H9 (cell line): ENCODE measurements around the gene A2ML1. TPM values are rescaled to one million over a fixed set of nuclear protein-coding genes. Genes with fewer than 3 reads are reported as not detected.

Experiments
- DNase-seq: peaks from one replicate; pipeline ENCODE4 v3.0.0-alpha.2; 2017
- H2AFZ ChIP-seq: one replicate; pipeline ENCODE4 v1.6.1; 2013; ENCODE audit warnings: mild to moderate bottlenecking, low read length, control low read depth, moderate library complexity
- H2AK5ac ChIP-seq: 2 replicates; pipeline ENCODE4 v1.6.1; 2013; ENCODE audit warnings: low read length, control low read depth, mixed read lengths; ENCODE audit not compliant: insufficient read length
- H2BK120ac ChIP-seq: one replicate; pipeline ENCODE4 v1.6.1; 2013; ENCODE audit warnings: low read depth, mild to moderate bottlenecking, low read length, control low read depth, inconsistent platforms; ENCODE audit not compliant: poor library complexity, severe bottlenecking
- H2BK12ac ChIP-seq: 2 replicates; pipeline ENCODE4 v1.6.1; 2013; ENCODE audit warnings: low read length, control low read depth, mixed read lengths, low read depth; ENCODE audit not compliant: insufficient read length
- H2BK15ac ChIP-seq: 2 replicates; pipeline ENCODE4 v1.6.1; 2013; ENCODE audit warnings: low read depth, low read length, control low read depth
- H2BK20ac ChIP-seq: one replicate; pipeline ENCODE4 v1.6.1; 2013; ENCODE audit warnings: low read depth, mild to moderate bottlenecking, low read length, control low read depth, inconsistent platforms; ENCODE audit not compliant: poor library complexity, severe bottlenecking
- H2BK5ac ChIP-seq: 2 replicates; pipeline ENCODE4 v1.6.1; 2013; ENCODE audit warnings: low read length, control low read depth, mixed read lengths; ENCODE audit not compliant: insufficient read length
- H3K14ac ChIP-seq: 2 replicates; pipeline ENCODE4 v1.6.1; 2013; ENCODE audit warnings: low read length, control low read depth; ENCODE audit not compliant: insufficient read depth
- H3K18ac ChIP-seq: 2 replicates; pipeline ENCODE4 v1.6.1; 2013; ENCODE audit warnings: low read depth, mild to moderate bottlenecking, mixed read lengths, low read length, control low read depth; ENCODE audit not compliant: insufficient read length
- H3K23ac ChIP-seq: 2 replicates; pipeline ENCODE4 v1.6.1; 2013; ENCODE audit warnings: low read length, control low read depth, mixed read lengths, low read depth; ENCODE audit not compliant: insufficient read length
- H3K23me2 ChIP-seq: 2 replicates; pipeline ENCODE4 v1.6.1; 2013; ENCODE audit warnings: low read depth, mild to moderate bottlenecking, mixed read lengths, low read length, control low read depth; ENCODE audit not compliant: insufficient read length, poor library complexity, severe bottlenecking
- H3K27ac ChIP-seq: 2 replicates; pipeline ENCODE4 v1.5.1; 2013; ENCODE audit warnings: low read length, control low read depth, mixed read lengths, low read depth; ENCODE audit not compliant: insufficient read length
- H3K27me3 ChIP-seq: 2 replicates; pipeline ENCODE4 v1.6.1; 2013; ENCODE audit warnings: low read length, control low read depth, inconsistent platforms; ENCODE audit not compliant: insufficient read depth
- H3K4ac ChIP-seq: 2 replicates; pipeline ENCODE4 v1.6.1; 2013; ENCODE audit warnings: low read depth, mild to moderate bottlenecking, control low read depth, inconsistent platforms, low read length, moderate library complexity
- H3K4me1 ChIP-seq: 2 replicates; pipeline ENCODE4 v1.6.1; 2013; ENCODE audit warnings: low read length, control low read depth, inconsistent platforms; ENCODE audit not compliant: insufficient read depth
- H3K4me2 ChIP-seq: 2 replicates; pipeline ENCODE4 v1.6.1; 2013; ENCODE audit warnings: low read length, control low read depth, mixed read lengths; ENCODE audit not compliant: insufficient read length, insufficient read depth
- H3K56ac ChIP-seq: 2 replicates; pipeline ENCODE4 v1.6.1; 2013; ENCODE audit warnings: low read depth, mild to moderate bottlenecking, mixed read lengths, low read length, control low read depth; ENCODE audit not compliant: insufficient read length
- H3K79me1 ChIP-seq: 2 replicates; pipeline ENCODE4 v1.6.1; 2013; ENCODE audit warnings: low read depth, mild to moderate bottlenecking, moderate library complexity, low read length, control low read depth, inconsistent platforms; ENCODE audit not compliant: insufficient read depth, poor library complexity, severe bottlenecking
- H3K79me2 ChIP-seq: 2 replicates; pipeline ENCODE4 v1.6.1; 2013; ENCODE audit warnings: low read length, control low read depth, inconsistent platforms; ENCODE audit not compliant: insufficient read depth
- H3K9ac ChIP-seq: 2 replicates; pipeline ENCODE4 v1.6.1; 2013; ENCODE audit warnings: low read length, control low read depth, mixed read lengths; ENCODE audit not compliant: insufficient read length; ENCODE audit errors: extremely low read depth
- H3K9me3 ChIP-seq: one replicate; pipeline ENCODE4 v1.6.1; 2013; ENCODE audit warnings: low read depth, low read length, inconsistent platforms; ENCODE audit not compliant: control insufficient read depth
- H3T11ph ChIP-seq: one replicate; pipeline ENCODE4 v1.6.1; 2013; ENCODE audit warnings: mild to moderate bottlenecking, low read length, control low read depth, inconsistent platforms
- H4K20me1 ChIP-seq: one replicate; pipeline ENCODE4 v1.6.1; 2013; ENCODE audit not compliant: control insufficient read depth, insufficient read length, insufficient read depth
- H4K5ac ChIP-seq: 2 replicates; pipeline ENCODE4 v1.6.1; 2013; ENCODE audit warnings: low read depth, mild to moderate bottlenecking, mixed read lengths, low read length, control low read depth; ENCODE audit not compliant: insufficient read length
- H4K8ac ChIP-seq: replicated peaks from 2 replicates; pipeline ENCODE4 v1.6.1; 2013; ENCODE audit warnings: low read length, control low read depth, mixed read lengths, low read depth; ENCODE audit not compliant: insufficient read length
- H4K91ac ChIP-seq: 2 replicates; pipeline ENCODE4 v1.6.1; 2013; ENCODE audit warnings: low read depth, mild to moderate bottlenecking, moderate library complexity, mixed read lengths, low read length, control low read depth; ENCODE audit not compliant: insufficient read length
- H3K27ac Mint-ChIP-seq, 3 experiments: 2 replicates in 2 of 3; 3 replicates in 1 of 3; pipeline ENCODE4 v1.8.0; 2020 to 2021; ENCODE audit warnings: mixed read lengths in 3 of 3, mild to moderate bottlenecking in 1 of 3, moderate library complexity in 1 of 3
- H3K27me3 Mint-ChIP-seq: 2 replicates; pipeline ENCODE4 v1.8.0; 2021; ENCODE audit warnings: low read depth, mild to moderate bottlenecking, moderate library complexity, mixed read lengths
- H3K36me3 Mint-ChIP-seq, 3 experiments: 2 replicates in 2 of 3; 3 replicates in 1 of 3; pipeline ENCODE4 v1.8.0; 2020 to 2021; ENCODE audit warnings: low read depth in 3 of 3, mixed read lengths in 3 of 3; ENCODE audit not compliant: insufficient read depth in 1 of 3
- H3K4me1 Mint-ChIP-seq, 2 experiments: 2 replicates each; pipeline ENCODE4 v1.8.0; 2020; ENCODE audit warnings: mixed read lengths in 2 of 2
- H3K4me3 Mint-ChIP-seq, 2 experiments: 2 replicates in 1 of 2; 3 replicates in 1 of 2; pipeline ENCODE4 v1.8.0; 2020 to 2021; ENCODE audit warnings: mild to moderate bottlenecking in 2 of 2, mixed read lengths in 2 of 2, moderate library complexity in 1 of 2
- H3K9me3 Mint-ChIP-seq, 2 experiments: 2 replicates in 1 of 2; 3 replicates in 1 of 2; pipeline ENCODE4 v1.8.0; 2020; ENCODE audit warnings: mild to moderate bottlenecking in 2 of 2, mixed read lengths in 2 of 2, moderate library complexity in 1 of 2
- WGBS: extraction: QIAGEN DNeasy Blood & Tissue Kit; methylation state at CpG from one replicate; pipeline ENCODE4 v1.1.7; 2013; ENCODE audit warnings: missing lambda C conversion rate, low lambda C conversion rate, mixed read lengths; ENCODE audit not compliant: insufficient read length; ENCODE audit errors: extremely low coverage; 5-methylcytosine and 5-hydroxymethylcytosine counted together
- total RNA-seq: library from RNA; stranded (reverse); gene quantifications from 2 replicates; pipeline ENCODE4 v1.2.1, GENCODE V29; 2021
- TF ChIP-seq, protein P1 (sequence below): fragments of 200-600 bp; sonication (generic); conservative IDR thresholded peaks from 3 replicates; pipeline ENCODE4 v1.8.0; 2021; ENCODE audit warnings: antibody characterized with exemption, mild to moderate bottlenecking

A2ML1 gene
- total RNA-seq, 1 experiment from 2014 or later, result 2.8 TPM

DNA sequence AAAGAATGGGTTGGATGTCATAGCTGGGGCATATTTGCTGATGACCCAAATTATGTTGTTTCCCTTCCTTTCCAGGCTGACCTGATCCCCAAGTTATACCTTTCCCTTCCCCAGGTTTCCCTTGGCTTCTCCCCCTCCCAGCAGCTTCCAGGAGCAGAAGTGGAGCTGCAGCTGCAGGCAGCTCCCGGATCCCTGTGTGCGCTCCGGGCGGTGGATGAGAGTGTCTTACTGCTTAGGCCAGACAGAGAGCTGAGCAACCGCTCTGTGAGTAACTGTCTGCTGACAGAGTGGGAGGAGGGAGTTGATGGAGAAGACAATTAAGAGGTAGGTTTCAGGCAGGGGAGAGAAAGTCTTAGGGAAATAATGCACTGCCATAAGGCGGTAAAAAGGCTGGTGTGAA is 25.0 kb downstream of the A2ML1 start:
- Histone ChIP-seq H4K5ac (no peak overlapping the region), H3K18ac (no peak overlapping the region), H3K4me1 (no peaks in the 10 kb centered on the region), H2AK5ac (no peak overlapping the region), H2BK15ac (no peak overlapping the region), H3K27me3 (no peaks in the 10 kb centered on the region), H3K27ac (no peak overlapping the region), H2BK12ac (no peak overlapping the region), H2BK120ac (no peak overlapping the region), H3T11ph (no peak overlapping the region), H2BK20ac (no peak overlapping the region), H3K23ac (no peak overlapping the region), H3K79me2 (no peaks in the 10 kb centered on the region), H4K91ac (no peak overlapping the region), H3K9me3 (no peaks in the 10 kb centered on the region), H2BK5ac (no peak overlapping the region), H3K56ac (no peak overlapping the region), H3K4ac (no peak overlapping the region), H4K20me1 (no peaks in the 10 kb centered on the region), H3K79me1 (no peaks in the 10 kb centered on the region), H2AFZ (no peak overlapping the region), H3K4me2 (no peak overlapping the region), H4K8ac (no peak overlapping the region), H3K9ac (no peak overlapping the region), H3K23me2 (no peaks in the 10 kb centered on the region), H3K14ac (no peak overlapping the region)
- no peak overlapping the region; a peak in 2 of 7 replicates for H3K27ac Mint-ChIP-seq
- no peaks in the 10 kb centered on the region for H3K27me3 Mint-ChIP-seq
- H3K36me3 Mint-ChIP-seq, result peaks cover 11 to 27% (median 14%) of the 10 kb centered on the region in 3 experiments; a peak in 5 of 7 replicates
- H3K9me3 Mint-ChIP-seq, result no peaks in the 10 kb centered on the region
- H3K4me3 Mint-ChIP-seq, result no peak overlapping the region
- no CpG with 5 or more reads among the region's 6 CpGs for WGBS
- TF ChIP-seq, protein P1, sequence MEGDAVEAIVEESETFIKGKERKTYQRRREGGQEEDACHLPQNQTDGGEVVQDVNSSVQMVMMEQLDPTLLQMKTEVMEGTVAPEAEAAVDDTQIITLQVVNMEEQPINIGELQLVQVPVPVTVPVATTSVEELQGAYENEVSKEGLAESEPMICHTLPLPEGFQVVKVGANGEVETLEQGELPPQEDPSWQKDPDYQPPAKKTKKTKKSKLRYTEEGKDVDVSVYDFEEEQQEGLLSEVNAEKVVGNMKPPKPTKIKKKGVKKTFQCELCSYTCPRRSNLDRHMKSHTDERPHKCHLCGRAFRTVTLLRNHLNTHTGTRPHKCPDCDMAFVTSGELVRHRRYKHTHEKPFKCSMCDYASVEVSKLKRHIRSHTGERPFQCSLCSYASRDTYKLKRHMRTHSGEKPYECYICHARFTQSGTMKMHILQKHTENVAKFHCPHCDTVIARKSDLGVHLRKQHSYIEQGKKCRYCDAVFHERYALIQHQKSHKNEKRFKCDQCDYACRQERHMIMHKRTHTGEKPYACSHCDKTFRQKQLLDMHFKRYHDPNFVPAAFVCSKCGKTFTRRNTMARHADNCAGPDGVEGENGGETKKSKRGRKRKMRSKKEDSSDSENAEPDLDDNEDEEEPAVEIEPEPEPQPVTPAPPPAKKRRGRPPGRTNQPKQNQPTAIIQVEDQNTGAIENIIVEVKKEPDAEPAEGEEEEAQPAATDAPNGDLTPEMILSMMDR, result no peak
- no peak for DNase-seq
- peaks cover 6 to 7% of the 10 kb centered on the region in 2 experiments for H3K4me1 Mint-ChIP-seq
